ENCODE data around the gene L3MBTL4.

The L3MBTL4 gene

DNA sequence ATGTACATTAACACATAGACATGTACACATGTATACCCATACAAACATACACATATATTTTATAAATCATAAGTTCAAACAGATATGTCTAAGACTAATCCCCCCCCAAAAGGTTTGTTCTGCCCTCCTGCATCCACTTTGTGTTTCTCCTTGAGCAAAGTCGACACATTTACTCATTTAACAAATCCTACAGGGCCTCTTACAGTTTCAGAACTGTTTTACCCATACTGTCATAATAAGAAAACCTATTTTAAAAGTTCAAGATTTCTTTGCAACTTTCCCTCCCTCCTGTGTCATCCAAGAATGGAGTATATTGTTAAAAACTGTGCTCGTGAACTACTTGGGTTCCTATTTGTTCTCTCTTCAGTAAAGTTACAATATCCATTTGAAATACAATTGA lies 166.7 kb downstream of the L3MBTL4 start:
- ATAC-seq = no peak
- no peak for TF ChIP-seq TOX (CRISPR knock-in tag; IDR thresholded peaks at IDR 0.05; ENCODE audit: borderline replicate concordance)
- no peak for TF ChIP-seq GLIS3 (CRISPR knock-in tag; IDR thresholded peaks at IDR 0.05)
- TF ChIP-seq OSR1 (CRISPR knock-in tag; IDR thresholded peaks at IDR 0.05) = no peak
- TF ChIP-seq PPARA (CRISPR knock-in tag; IDR thresholded peaks at IDR 0.05; ENCODE audit: borderline replicate concordance) = no peak
- TF ChIP-seq ESRRG (CRISPR knock-in tag; IDR thresholded peaks at IDR 0.05) = no peak
- no peak for TF ChIP-seq RARB (CRISPR knock-in tag; IDR thresholded peaks at IDR 0.05)
- TF ChIP-seq CSDC2 (CRISPR knock-in tag; IDR thresholded peaks at IDR 0.05) = no peak
- TF ChIP-seq, protein P1, sequence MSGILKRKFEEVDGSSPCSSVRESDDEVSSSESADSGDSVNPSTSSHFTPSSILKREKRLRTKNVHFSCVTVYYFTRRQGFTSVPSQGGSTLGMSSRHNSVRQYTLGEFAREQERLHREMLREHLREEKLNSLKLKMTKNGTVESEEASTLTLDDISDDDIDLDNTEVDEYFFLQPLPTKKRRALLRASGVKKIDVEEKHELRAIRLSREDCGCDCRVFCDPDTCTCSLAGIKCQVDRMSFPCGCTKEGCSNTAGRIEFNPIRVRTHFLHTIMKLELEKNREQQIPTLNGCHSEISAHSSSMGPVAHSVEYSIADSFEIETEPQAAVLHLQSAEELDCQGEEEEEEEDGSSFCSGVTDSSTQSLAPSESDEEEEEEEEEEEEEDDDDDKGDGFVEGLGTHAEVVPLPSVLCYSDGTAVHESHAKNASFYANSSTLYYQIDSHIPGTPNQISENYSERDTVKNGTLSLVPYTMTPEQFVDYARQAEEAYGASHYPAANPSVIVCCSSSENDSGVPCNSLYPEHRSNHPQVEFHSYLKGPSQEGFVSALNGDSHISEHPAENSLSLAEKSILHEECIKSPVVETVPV (CRISPR knock-in tag; IDR thresholded peaks at IDR 0.05) = no peak
- TF ChIP-seq SNAI2 (CRISPR knock-in tag; IDR thresholded peaks at IDR 0.05) = no peak
- no peak for TF ChIP-seq ZFP3 (CRISPR knock-in tag; IDR thresholded peaks at IDR 0.05)
- no peak for TF ChIP-seq ZNF565 (CRISPR knock-in tag; conservative IDR thresholded peaks at IDR 0.05; ENCODE audit: low read depth)

DNA sequence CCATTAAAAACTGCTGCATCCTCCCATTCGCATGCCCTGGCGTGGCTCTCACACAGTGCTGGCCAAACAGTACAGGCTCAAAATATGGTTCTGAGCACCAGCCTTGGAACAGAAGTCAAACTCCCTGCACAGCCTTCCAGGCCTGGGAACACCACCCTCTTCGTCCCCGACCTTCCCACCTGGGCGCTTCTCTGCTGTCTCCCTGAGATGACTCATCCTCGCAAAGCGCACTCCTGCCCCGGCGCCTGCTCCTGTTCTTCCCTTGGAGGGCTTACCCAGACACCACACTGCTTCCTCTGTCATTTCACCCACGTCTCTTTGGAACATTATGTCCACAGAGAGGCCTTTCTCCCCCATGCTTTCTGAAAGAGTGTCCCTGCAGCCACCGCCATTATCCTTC lies 172.7 kb downstream of the L3MBTL4 start:
- no peak for ATAC-seq
- TF ChIP-seq, protein P1 (CRISPR knock-in tag; IDR thresholded peaks at IDR 0.05) = no peak
- TF ChIP-seq TCF4 (CRISPR knock-in tag; IDR thresholded peaks at IDR 0.05; ENCODE audit: borderline replicate concordance) (no peak), ZFP30 (CRISPR knock-in tag; IDR thresholded peaks at IDR 0.05) (no peak), ZNF565 (CRISPR knock-in tag; conservative IDR thresholded peaks at IDR 0.05; ENCODE audit: low read depth) (no peak)
- TF ChIP-seq, protein P2, sequence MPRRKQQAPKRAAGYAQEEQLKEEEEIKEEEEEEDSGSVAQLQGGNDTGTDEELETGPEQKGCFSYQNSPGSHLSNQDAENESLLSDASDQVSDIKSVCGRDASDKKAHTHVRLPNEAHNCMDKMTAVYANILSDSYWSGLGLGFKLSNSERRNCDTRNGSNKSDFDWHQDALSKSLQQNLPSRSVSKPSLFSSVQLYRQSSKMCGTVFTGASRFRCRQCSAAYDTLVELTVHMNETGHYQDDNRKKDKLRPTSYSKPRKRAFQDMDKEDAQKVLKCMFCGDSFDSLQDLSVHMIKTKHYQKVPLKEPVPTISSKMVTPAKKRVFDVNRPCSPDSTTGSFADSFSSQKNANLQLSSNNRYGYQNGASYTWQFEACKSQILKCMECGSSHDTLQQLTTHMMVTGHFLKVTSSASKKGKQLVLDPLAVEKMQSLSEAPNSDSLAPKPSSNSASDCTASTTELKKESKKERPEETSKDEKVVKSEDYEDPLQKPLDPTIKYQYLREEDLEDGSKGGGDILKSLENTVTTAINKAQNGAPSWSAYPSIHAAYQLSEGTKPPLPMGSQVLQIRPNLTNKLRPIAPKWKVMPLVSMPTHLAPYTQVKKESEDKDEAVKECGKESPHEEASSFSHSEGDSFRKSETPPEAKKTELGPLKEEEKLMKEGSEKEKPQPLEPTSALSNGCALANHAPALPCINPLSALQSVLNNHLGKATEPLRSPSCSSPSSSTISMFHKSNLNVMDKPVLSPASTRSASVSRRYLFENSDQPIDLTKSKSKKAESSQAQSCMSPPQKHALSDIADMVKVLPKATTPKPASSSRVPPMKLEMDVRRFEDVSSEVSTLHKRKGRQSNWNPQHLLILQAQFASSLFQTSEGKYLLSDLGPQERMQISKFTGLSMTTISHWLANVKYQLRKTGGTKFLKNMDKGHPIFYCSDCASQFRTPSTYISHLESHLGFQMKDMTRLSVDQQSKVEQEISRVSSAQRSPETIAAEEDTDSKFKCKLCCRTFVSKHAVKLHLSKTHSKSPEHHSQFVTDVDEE (CRISPR knock-in tag; IDR thresholded peaks at IDR 0.05) = no peak
- TF ChIP-seq, protein P3, sequence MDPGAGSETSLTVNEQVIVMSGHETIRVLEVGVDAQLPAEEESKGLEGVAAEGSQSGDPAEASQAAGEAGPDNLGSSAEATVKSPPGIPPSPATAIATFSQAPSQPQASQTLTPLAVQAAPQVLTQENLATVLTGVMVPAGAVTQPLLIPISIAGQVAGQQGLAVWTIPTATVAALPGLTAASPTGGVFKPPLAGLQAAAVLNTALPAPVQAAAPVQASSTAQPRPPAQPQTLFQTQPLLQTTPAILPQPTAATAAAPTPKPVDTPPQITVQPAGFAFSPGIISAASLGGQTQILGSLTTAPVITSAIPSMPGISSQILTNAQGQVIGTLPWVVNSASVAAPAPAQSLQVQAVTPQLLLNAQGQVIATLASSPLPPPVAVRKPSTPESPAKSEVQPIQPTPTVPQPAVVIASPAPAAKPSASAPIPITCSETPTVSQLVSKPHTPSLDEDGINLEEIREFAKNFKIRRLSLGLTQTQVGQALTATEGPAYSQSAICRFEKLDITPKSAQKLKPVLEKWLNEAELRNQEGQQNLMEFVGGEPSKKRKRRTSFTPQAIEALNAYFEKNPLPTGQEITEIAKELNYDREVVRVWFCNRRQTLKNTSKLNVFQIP (CRISPR knock-in tag; IDR thresholded peaks at IDR 0.05; ENCODE audit: borderline replicate concordance, low read depth) = no peak

DNA sequence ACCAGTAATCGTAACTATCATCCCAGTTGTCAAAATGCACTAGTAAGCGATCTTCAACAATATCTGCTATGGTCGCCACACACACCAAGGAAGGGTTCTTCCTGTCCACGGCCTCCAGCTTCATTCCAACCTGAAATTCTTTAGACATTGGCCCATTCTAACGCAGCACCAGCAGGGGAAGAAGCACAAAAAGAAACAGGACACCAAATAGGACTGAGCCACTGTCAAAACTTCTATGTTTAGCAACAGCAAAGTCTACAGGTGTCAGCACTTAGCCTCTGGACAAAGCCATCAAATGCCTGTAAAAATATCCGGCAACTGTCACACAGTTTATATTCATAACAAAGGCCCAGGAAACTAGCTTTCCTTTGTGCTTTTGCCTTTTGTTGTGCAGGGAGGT lies 175.0 kb downstream of the L3MBTL4 start:
- ATAC-seq = no peak
- TF ChIP-seq PPARA (CRISPR knock-in tag; IDR thresholded peaks at IDR 0.05; ENCODE audit: borderline replicate concordance) (no peak), ESRRG (CRISPR knock-in tag; IDR thresholded peaks at IDR 0.05) (no peak), BACH2 (CRISPR knock-in tag; IDR thresholded peaks at IDR 0.05; ENCODE audit: borderline replicate concordance) (no peak), GLIS3 (CRISPR knock-in tag; IDR thresholded peaks at IDR 0.05) (no peak), ARNTL (CRISPR knock-in tag; IDR thresholded peaks at IDR 0.05; ENCODE audit: borderline replicate concordance, low read depth) (no peak), ZFP3 (CRISPR knock-in tag; IDR thresholded peaks at IDR 0.05) (no peak), ISL1 (CRISPR knock-in tag; IDR thresholded peaks at IDR 0.05) (no peak), RARB (CRISPR knock-in tag; IDR thresholded peaks at IDR 0.05) (no peak), CSDC2 (CRISPR knock-in tag; IDR thresholded peaks at IDR 0.05) (no peak)
- TF ChIP-seq, protein P1 (CRISPR knock-in tag; IDR thresholded peaks at IDR 0.05) = no peak
- TF ChIP-seq, protein P3 (CRISPR knock-in tag; IDR thresholded peaks at IDR 0.05; ENCODE audit: borderline replicate concordance, low read depth) = no peak
